Measurements from ENCODE around the gene FLNA. TPM values are rescaled to one million over a fixed set of nuclear protein-coding genes. Genes with fewer than 3 reads are reported as not detected.
"Not testable (repeated sequence)": the region's sequence is repeated elsewhere in the genome, so short reads cannot be mapped to it uniquely, and the experiment has no call there.

FLNA gene
- total RNA-seq, 1 experiment from 2014 or later, result 375 TPM

DNA sequence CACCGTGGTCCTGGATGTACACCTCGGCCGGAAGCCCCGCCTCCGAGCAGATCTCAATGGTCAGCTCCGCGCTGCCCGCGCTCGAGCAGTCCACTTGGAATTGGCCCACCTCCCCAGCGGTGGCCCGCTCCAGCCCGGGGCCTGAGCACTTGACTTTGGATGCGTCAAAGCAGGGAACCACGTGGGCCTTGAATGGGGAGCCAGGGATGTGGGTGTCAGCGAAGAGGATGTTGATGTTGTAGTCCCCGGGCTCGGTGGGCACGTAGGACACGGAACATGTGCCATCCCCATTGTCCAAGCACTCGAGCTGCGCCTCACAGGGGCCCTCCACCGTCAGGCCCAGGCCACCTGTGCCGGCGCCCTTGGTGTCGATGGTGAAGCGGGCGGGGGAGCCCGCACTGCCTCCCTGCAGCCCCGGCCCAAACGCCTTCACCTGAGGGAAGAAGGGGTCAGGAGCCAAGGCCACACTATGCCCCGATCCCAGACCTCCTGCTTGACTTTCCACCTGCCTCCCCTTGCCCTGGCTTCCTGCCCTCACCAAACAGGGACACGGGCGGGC is 14.2 kb downstream of the FLNA start:
- no peak for DNase-seq (ENCODE audit: low read depth)

DNA sequence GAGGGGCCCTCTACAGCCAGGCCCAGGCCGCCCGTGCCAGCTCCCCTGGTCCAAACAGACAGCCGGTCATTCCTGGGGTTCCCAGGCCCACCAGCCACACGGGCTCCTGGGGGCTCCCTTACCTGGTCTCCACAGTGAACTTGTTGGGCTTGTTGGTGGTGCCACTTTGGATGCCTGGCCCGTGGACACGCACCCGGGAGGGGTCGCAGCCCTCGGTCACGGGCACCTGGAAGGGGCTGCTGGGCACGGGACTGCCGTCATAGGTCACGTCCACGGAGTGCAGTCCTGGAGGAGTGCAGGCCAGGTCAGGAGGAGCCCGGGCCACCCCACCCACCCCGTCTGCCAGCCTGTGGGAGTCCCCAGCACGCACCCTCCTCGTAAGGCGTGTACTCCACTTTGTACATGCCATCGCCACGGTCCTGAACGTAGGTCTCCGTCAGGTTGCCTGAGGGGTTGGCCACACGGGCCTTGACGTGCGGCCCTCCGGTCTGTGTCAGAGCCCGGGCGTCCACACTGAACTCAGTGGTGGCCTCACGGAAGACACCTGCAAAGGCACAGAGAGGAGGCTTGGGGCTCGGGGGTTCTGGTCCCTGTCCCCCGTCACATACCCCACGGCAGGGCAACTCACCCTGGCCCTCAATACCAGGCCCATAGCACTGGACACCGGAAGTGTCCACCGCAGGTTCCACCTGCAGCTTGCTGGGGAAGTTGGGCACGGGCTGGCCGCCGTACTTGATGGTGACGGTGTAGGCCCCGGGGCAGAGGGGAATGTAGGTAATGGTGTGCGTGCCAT is 14.9 kb downstream of the FLNA start:
- no peak for DNase-seq (ENCODE audit: low read depth)

DNA sequence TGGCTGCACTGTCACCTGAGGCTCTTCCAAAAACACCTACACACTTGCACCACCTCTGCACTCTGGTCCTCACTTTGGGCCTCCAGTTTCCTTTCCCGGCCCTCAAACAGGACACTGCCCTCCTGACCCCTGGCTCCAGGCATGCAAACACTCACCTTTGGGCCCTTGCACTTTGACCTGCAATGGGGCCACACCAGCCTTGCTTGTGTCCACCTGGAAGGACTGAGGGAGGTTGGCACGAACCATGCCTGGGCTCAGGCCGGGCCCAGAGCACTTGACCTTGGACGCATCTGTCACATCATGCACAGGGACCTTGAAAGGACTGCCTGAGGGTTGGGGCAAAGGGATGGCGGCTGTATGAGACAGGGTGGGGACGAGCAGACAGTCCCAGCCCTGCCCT is 15.6 kb downstream of the FLNA start:
- no peak for DNase-seq (ENCODE audit: low read depth)

DNA sequence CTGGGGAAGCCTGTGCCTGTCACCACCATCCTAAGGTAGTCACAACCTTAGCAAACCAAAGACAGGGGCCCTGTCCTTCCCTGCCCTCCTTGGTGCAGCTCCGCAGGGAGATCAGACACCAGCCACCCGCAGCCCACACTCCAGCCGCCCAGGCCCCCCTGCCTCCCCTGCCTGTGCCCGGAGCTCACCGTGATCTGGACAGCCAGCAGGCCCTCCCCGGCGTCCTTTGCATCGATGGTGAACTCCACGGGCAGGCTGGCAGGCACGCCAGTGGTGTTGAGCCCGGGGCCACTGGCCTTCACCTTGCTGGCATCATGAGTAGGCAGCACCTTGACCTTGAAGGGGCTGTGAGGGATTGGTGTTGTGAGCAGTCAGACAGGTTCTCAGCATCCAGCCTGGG is 16.4 kb downstream of the FLNA start:
- no peak for DNase-seq (ENCODE audit: low read depth)

DNA sequence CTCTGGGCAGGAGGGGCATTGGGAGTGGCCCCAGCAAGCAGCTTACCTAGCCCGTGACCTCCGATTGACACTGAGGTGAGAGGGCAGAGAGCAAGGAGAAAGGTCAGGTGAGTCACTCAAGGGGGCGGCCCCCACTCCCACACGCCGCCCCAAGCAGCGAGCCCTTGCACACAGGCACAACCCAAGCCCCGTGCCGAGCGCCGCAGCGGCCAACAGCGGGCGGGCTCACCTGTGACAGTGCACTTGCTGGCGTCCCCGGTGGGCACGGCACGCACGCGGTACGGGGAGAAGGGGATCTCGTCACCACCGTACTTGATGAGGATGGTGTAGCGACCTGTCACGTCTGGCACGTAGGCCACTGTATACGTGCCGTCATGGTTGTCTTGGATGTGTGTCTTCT is 17.2 kb downstream of the FLNA start:
- no peak for DNase-seq (ENCODE audit: low read depth)

DNA sequence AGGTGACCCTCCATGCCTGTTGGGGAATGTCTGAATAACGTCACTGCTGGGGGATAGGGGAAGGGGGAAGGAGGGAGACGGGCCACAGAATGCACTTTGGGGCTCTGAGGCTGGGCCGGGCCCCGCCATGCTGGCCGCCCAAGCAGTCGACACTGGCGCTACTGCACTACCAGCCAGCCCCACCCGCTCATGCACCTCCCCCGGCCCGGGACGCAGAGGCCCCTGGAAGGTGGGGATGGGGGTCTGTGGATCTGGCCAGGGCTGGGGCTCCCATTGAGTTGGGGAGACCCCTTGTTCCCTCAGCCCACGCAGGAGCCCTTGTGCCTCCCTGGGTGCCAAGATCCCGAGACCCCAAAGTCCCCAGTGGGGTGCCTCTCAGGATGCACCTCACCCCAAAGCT is 17.8 kb downstream of the FLNA start:
- no peak for DNase-seq (ENCODE audit: low read depth)

DNA sequence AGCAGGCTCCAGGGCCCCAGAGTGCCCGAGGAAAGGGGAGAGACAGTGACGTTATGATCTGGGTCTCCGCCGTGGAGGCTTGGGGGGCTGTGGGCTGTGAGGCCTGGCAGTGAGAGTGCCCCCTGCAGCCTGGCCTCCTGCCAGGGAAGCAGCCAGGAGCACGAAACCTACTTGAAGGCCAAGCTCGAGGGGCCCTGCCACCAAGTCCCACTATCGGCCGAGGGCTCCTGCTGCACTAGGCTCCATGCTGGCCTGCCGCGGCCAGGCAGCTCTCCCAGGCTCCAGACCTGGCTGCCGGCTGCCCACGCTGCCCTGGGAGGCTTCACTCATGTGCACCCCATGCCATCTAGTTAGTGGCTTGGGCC is 18.7 kb downstream of the FLNA start:
- DNase-seq (ENCODE audit: low read depth), result no peak

DNA sequence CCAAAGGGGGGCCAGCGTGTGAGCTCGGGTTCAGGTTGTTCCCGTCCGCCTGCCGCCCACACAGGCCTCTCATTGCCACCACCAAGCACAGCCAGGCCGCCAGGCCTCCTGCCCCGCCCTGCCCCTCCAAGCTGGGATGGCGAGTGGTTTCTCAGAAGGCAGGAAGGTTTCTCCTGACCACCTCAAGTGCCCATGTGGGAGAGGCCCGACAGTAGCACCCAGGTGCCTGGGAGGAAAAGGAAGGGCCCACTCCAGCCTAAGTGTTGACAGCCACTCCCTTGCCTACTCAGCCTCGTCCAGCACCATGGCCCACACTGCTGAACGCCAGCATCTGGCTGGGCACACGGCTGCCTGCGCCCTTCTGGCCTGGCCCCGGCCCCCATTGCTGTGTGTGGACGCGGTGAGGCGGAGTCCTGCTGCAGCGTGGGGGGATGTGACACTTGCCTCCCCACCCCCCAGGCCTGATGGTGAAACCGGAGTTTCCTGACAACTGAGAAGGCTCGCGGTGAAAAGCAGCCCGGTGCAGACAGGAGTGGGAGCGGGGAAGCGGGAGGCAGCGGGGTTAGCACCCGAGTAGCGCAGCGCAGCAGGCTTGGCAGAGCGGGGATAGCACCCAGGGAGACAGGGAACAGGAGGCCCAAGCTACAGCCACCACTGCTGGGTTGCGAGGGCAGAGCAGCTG is 19.2 kb downstream of the FLNA start:
- no peak for DNase-seq (ENCODE audit: low read depth)

DNA sequence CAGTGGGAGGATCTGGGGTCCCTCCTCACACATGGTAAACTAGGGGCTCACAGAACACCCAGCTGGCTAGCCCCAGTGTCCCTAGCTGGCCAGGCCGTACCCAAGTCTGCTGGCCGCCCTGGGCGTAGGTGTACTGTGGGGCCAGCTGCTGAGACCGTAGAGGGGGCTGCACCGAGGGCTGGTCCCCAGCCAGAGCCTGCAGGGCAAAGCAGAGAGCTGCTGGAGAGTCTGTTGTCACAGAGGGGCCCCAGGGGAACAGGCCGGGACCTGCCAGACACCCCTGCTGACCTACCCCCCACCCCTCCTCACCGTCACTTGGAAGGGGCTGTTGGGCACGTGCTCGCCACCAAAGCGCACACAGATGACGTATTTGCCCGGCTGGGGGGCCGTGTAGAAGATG is 19.9 kb downstream of the FLNA start:
- no peak for DNase-seq (ENCODE audit: low read depth)

DNA sequence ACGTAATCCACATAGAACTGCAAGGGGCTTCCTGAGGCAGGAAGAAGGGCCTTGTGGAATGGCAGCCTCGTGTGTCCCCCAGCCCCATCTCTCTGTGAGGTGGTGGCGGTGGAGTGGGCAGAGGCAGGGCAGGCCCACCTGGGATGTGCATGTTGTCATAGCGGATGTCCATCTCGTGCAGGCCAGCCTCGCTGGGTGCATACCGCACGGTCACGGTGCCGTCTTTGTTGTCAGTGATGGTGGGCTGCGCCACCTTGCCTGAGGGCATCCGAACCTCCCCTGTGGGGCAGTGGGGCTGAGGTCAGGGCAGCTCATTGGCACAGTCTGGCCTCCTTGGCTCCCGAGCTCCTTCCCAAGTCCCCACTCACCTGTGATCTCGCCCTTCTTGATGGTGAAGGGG is 20.4 kb downstream of the FLNA start:
- DNase-seq (ENCODE audit: low read depth), result no peak

DNA sequence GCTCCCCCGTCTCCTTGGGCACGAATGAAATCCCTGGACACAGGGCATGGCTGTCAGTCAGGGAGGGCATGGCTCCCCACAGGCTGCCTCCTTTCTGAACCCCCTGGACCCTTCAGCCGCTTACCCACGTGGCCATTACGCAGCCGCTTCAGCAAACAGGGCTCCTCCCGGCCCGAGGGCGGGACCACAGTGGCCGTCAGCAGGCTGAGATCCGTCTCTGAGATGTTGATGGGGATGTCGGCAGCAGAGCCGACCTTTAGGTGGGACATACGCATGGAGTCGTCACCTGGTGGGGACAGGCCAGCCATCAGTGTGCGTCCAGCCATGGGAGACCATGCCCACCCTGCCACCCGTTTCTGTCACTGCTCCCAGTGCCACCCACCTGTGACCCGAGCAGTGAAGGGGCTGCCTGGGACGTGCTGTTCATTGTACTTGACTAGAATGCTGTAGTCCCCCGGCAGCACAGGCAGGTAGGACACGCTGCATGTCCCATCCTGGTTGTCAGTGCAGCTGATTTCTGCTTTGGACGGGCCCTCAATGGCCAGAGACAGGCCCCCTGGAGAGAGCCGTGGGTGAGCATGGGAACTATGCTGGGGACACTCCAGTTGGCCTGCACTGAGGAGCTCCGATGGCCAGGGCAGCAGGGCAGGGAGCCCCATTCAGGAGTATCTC is 21.1 kb downstream of the FLNA start:
- no peak for DNase-seq (ENCODE audit: low read depth)

DNA sequence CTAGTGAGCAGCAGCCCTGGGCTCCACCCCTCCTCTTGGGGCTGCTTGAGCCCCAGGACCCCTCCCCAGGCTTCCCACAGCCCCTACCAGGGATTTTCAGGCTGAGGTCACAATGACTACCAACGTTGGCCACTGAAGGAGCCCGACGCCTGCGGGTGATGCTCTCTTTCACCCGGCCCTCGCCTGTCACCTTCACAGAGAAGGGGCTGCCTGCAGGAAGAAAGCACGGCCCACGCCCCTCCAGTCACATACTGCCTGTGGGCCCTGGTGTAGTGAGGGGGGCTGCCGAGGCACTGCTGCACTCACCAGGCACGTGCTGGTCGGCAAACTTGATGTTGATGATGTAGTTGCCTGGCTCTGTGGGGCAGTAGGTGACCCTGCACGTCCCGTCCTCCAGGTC is 22.0 kb downstream of the FLNA start:
- no peak for DNase-seq (ENCODE audit: low read depth)

DNA sequence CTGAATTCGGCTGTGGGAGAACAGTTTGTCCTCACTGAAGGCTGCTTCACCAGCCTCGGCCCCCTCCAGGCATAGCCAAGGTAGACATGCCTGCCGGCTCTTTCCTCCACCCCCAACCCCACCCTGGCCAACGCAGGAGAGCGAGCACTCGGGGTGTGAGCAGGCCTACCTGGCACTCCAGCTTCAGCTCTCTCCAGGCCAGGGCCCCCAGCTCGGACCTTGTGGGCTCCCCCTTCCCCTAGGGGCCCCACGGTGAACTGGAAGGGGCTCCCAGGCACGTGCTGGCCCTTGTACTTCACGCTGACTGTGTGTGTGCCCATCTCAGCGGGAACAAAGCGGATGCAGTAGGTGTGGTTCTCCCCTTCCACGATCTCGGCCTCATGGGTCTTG is 22.4 kb downstream of the FLNA start:
- DNase-seq (ENCODE audit: low read depth), result no peak

DNA sequence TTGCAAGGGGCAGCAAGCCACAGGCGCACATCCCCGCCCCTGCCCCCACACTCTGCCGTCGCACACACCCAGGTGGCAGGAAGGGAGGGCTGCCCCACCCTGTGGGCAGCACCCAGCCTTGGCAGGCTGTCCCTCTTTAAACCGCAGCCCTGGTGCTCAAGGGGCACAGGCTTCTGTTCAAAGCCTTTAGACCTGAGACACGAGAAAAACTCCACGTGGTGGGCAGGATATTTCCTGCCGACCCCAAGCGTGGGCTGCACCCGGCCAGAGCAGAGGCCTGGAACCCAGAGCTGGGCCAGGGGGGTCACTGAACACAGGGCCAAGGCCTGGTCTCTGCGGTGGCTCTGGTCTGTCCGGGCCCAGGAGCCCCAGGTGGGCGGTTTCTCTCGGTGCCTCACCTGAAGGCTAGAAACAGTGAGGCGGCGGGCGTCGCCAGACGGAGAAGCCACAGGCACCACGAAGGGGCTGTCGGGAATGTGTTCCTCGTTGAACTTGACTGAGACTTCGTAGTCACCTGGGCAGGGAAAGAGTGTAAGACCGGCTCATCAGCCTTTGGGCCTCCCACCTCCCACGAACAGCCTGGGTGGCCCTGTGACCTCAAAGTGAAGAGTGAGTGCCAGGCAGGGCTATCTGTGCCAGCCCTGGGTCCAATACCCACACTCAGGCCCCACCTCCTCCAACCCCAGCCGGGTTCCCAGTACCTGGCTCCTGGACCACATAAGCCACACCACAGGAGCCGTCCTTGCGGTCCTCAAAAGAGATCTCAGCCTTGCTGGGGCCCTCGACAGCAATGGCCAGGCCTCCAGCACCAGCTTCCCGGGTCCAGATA is 23.0 kb downstream of the FLNA start:
- no peak for DNase-seq (ENCODE audit: low read depth)

DNA sequence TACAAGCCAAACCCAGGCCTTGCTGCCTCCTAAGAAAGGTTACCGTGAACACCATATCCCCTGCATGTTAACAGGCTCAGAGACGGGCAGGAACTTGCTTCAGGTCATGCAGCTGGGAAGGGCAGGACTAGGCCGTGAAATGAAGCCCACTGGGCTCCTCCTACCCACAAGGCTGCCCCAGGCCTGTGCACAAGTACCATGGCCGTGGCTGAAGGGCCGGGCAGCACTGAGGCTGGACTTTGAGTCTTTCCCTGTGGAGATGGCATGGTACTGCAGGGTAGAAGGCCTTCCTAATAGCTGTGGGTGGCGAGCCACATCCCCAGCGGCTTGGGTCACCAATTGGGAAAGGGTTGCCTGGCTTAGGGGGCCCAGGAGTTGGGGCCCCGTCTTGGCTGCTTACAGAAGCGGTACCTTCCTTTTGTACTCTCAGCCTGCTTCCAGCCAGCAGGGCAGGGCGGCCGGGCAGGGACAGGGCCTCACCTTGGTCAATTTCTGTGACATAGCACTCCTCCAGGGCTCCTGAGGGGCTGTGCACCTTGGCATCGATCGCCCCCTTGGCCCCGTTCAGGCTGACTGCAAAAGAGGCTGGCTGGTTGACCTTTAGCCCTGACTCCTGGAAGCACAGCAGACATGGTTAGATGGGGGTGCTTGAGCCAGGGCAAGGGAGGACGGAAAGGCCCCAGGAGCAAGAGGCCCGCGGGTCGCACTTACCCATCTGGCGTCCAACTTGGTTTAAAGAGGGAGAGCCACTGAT is 23.8 kb downstream of the FLNA start:
- no peak for DNase-seq (ENCODE audit: low read depth)

DNA sequence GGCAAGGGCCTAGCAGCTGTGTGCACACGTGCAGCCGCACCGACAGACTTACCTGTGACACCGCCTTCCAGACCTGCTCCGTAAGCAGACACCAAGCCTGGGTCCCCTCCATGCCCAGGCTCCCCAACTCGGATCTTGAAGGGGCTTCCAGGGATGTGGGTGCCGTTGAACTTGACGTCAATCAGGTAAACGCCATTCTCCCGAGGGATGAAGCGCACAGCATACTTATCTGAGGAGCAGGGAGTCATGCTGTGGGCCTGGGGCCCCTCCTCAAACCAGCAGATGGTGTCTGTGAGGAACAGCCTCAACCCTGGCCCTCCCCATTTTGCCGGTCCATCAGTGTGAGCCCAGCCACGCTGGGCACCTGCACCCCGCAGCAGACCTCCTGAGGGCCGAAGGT is 24.5 kb downstream of the FLNA start:
- no peak for DNase-seq (ENCODE audit: low read depth)

DNA sequence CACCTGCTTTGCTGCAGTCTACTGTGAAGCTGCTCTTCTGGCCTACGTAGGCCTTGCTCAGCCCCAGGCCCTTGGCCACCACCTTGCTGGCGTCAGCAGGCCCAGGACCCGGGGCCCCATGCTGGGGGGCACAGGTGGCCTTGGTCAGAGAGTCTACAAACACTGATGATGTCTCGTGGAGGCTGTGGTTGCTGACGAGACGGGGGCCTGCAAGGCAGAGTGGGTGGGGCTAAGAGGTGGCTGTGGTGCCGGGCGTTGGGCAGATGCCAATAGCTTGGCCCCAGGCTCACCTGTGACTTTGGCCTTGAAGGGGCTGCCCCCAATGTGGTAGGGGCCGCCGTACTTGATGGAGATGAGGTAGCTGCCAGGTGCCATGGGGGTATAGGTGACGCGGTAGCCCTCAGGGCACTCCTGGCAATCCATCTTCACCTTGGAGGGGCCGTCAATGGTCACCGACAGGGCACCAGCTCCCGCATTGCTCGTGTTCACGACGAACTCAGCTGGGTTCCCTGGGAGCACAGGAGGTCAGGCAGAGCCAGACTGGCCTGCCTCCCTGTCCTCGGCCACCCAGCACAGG is 25.0 kb downstream of the FLNA start:
- DNase-seq (ENCODE audit: low read depth), result no peak

DNA sequence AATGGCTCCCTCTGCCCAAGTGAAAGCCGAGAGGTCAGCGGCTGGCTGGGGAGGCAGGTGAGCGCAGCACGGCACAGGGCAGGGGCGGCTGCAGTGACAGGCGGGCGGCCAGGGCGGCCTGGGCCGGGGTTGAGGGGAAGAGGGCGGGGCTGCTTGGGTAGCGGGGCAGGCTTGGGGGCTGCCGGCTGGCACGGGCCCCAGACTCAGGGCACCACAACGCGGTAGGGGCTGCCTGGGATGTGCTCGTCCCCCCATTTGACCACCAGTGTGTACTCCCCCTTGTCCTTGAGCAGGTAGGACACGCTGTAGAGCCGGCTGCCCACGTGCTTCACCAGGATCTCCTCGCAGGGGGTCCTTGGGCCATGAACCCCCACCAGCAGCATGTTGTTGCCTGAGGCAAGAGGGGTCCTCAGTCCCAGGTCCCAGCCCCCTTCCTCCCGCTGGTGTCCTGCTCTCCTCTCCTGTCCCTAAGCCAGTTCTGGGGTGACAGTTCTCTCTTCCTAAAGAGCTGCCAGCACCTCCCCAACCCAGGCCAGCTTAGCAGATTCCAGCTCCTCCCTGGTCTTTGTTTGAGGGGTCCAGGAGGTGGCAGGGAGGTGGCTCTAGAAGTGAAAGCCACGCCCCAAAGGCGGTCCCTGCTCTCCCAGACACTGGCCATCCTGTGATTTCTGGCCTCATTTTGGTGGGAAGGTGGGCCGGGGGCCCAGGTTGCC is 25.6 kb downstream of the FLNA start:
- no peak for DNase-seq (ENCODE audit: low read depth)

DNA sequence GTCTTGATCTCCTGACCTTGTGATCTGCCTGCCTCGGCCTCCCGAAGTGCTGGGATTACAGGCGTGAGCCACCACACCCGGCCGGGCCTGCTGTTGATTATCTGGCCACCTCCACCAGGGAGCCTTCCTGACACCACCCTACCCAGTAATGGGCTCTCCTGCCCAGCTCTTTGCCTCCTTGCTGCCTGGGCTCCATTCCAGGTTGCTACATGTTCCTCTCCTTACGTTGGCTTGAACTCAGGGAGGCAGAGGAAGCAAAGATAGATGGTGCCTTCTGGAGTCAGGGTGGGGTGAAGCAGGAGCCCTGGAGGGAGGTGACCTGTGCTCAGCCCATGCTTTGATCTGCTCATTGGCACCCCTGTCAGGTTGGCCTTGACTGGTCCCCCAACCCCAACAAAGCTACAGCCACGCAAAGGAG is 26.3 kb downstream of the FLNA start:
- DNase-seq (ENCODE audit: low read depth), result no peak

DNA sequence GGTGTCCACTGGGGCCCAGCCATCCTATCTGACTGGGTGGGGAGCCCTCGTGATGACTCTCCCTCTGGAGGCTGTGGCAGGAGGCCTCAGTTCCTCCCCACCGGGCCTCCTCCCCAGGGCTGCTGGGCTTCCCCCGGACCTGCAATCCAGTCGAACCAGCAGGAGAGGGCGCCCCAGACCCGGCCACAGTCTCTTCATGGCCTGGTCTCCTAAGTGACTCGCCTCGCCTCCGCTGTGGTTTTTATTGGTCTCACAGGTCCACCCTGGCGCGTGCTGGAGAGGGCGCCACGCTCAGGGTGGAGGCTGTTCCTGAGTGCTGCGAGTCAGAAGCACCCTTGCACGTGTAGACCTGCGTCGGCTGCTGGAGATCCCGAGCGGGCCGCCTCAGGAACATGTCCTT is 30.8 kb downstream of the FLNA start:
- DNase-seq (ENCODE audit: low read depth), result not testable (repeated sequence)

All from RPMI7951 (cell line).